ENCODE measurements around the gene YOD1.

DNA sequence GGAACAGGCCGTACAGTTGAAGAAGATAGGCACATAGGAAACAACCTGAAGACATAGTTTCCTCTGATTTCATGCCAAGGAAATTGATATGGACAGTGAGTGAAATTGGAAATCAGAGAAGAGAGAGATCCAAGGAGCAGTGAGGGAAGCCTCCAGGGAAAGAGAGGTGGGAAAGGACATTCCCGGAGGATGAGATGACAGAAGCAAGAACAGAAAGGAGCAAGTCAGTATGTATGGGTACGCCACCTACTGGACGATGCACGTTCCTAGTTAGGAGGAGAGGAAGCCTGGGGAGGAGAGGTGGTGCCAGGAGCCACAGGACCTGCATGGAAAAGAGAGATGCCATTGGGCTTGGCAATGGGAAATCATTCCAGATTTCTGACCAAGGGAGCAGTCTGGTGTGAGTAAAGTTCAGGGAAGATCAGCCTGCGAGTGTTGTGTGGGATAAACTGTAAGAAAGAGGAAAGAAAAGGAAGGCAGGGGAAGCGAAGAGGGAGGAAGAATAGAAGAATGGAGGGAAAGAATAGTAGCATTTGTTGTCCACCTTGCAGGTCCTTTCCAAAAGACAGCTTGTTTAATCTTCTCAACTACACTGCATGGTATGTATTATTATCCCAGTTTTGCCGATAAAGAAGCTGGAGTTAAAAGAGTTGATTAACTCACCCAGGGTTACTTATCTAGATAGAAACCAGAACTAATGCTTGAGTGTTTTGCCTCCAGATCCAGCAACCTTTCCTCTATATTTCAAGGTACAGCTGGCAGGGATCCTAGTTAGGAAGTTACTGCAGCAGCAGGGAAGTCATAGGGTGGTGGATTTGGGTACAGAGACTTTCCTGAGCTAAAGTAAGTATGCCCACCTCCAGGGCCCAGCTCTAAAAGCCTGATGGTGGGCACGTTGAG lies 45.8 kb downstream of the YOD1 start:
- TF ChIP-seq, protein P1, sequence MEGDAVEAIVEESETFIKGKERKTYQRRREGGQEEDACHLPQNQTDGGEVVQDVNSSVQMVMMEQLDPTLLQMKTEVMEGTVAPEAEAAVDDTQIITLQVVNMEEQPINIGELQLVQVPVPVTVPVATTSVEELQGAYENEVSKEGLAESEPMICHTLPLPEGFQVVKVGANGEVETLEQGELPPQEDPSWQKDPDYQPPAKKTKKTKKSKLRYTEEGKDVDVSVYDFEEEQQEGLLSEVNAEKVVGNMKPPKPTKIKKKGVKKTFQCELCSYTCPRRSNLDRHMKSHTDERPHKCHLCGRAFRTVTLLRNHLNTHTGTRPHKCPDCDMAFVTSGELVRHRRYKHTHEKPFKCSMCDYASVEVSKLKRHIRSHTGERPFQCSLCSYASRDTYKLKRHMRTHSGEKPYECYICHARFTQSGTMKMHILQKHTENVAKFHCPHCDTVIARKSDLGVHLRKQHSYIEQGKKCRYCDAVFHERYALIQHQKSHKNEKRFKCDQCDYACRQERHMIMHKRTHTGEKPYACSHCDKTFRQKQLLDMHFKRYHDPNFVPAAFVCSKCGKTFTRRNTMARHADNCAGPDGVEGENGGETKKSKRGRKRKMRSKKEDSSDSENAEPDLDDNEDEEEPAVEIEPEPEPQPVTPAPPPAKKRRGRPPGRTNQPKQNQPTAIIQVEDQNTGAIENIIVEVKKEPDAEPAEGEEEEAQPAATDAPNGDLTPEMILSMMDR (optimal IDR thresholded peaks at IDR 0.05 in 1 of 3, IDR thresholded peaks at IDR 0.05 in 1 of 3, conservative IDR thresholded peaks at IDR 0.05 in 1 of 3; ENCODE audit: extremely low read depth in 1 of 3, insufficient read depth in 2 of 3, low read length in 3 of 3), result peak; percentile 88 to 98 (median 96)
- TF ChIP-seq EZH2 (IDR thresholded peaks at IDR 0.05; ENCODE audit: low read length), result no peak

Data from keratinocyte (primary cell).